Endothelial cell (in vitro differentiated cells): ENCODE data around the gene RNU6-9. TPM values are rescaled to one million over a fixed set of nuclear protein-coding genes. Genes with fewer than 3 reads are reported as not detected.

Experiments used
- DNase-seq: peaks from one replicate; pipeline ENCODE4 v3.0.0; 2021; ENCODE audit warnings: low spot score
- H3K27ac Mint-ChIP-seq: one replicate; pipeline ENCODE4 v1.8.0; 2021; ENCODE audit warnings: mixed read lengths, inconsistent platforms; ENCODE audit not compliant: unreplicated experiment
- H3K27me3 Mint-ChIP-seq: one replicate; pipeline ENCODE4 v1.8.0; 2021; ENCODE audit warnings: mild to moderate bottlenecking, moderate library complexity, mixed read lengths, inconsistent platforms; ENCODE audit not compliant: unreplicated experiment
- H3K36me3 Mint-ChIP-seq: one replicate; pipeline ENCODE4 v1.8.0; 2021; ENCODE audit warnings: mild to moderate bottlenecking, low read depth, mixed read lengths, inconsistent platforms; ENCODE audit not compliant: unreplicated experiment
- H3K4me1 Mint-ChIP-seq: one replicate; pipeline ENCODE4 v1.8.0; 2021; ENCODE audit warnings: mild to moderate bottlenecking, mixed read lengths, inconsistent platforms; ENCODE audit not compliant: unreplicated experiment
- H3K4me3 Mint-ChIP-seq: one replicate; pipeline ENCODE4 v1.8.0; 2021; ENCODE audit warnings: mild to moderate bottlenecking, mixed read lengths, inconsistent platforms; ENCODE audit not compliant: unreplicated experiment
- H3K9me3 Mint-ChIP-seq: one replicate; pipeline ENCODE4 v1.8.0; 2021; ENCODE audit warnings: mixed read lengths, inconsistent platforms; ENCODE audit not compliant: unreplicated experiment
- total RNA-seq: library from RNA; stranded (reverse); fragmentation: NEBNext Ultra II Directional; extraction: Animal tissue kit (Norgen Biotek cat#: 25700); gene quantifications from one replicate; pipeline ENCODE4 v1.2.1, GENCODE V29; 2021; ENCODE audit not compliant: unreplicated experiment
- TF ChIP-seq, protein P1 (sequence below): fragments of 200-600 bp; sonication (generic); IDR thresholded peaks from one replicate; pipeline ENCODE4 v1.5.0; 2021; ENCODE audit warnings: antibody characterized with exemption; ENCODE audit not compliant: unreplicated experiment

RNU6-9 gene
- total RNA-seq, 1 donor from 2014 or later = not detected

- TF ChIP-seq, protein P1, sequence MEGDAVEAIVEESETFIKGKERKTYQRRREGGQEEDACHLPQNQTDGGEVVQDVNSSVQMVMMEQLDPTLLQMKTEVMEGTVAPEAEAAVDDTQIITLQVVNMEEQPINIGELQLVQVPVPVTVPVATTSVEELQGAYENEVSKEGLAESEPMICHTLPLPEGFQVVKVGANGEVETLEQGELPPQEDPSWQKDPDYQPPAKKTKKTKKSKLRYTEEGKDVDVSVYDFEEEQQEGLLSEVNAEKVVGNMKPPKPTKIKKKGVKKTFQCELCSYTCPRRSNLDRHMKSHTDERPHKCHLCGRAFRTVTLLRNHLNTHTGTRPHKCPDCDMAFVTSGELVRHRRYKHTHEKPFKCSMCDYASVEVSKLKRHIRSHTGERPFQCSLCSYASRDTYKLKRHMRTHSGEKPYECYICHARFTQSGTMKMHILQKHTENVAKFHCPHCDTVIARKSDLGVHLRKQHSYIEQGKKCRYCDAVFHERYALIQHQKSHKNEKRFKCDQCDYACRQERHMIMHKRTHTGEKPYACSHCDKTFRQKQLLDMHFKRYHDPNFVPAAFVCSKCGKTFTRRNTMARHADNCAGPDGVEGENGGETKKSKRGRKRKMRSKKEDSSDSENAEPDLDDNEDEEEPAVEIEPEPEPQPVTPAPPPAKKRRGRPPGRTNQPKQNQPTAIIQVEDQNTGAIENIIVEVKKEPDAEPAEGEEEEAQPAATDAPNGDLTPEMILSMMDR = no peak
- Mint-ChIP-seq H3K4me3 (no peak overlapping the region), H3K4me1 (no peaks in the 10 kb centered on the region), H3K27me3 (peaks cover 8% of the 10 kb centered on the region), H3K36me3 (no peaks in the 10 kb centered on the region), H3K9me3 (no peaks in the 10 kb centered on the region), H3K27ac (no peak overlapping the region)
- DNase-seq = no peak
Observed at GRCh38 chr19:858284-858683, 35.0 kb upstream of the RNU6-9 start.

DNA sequence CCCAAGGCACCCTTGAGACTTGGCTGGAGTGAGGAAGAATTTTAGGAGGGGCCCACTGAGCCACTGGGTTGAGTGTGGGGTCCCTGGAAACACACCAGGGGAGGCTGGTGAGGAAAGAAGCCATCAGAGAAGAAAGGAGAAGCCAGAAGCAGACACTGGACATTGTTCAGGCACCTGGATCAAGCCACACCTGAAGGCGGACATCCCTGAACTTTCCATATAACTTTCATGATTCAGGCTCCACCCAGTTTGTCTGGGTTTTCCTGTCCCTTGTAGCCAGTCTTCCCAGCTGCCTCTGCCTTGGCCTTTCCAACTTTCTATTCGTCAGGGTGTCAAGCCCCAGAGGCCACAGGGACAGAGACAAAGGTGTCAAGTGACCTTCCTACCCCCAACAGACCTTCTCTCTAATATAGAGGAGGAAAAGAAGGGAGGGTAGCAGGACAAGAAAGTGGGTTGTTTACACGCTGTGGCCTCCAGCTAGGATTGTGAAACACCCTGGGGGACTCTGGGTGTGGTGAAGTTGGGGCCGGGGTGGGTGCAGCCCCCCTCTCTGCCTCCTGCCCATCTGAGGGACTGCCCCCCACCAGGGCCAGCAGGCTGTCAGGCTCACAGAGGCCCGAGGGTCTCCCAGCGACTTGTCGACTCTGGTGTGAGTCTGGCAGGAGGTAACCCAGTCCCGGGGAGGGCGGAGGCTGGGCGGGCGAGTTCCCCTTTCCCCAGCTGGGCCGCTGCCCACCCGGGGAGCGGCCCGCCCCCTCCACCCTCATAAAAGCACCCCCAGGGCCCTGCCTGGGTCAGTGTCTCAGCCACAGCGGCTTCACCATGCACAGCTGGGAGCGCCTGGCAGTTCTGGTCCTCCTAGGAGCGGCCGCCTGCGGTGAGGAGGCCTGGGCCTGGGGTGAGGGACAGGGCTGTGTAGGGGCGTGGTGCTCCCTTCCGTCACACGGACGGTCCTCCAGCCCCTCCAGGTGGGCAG is 34.1 kb upstream of the RNU6-9 start, which contains the start of gene CFD:
Gene CFD, plus strand, starts transcription at position 797 of the 976 bp plus-strand sequence. Its CDS starts 26 bp downstream, at position 823.
- Mint-ChIP-seq H3K9me3 (no peaks in the 10 kb centered on the region), H3K4me1 (no peaks in the 10 kb centered on the region), H3K27ac (no peak within 1 kb of the TSS), H3K27me3 (peaks cover 9% of the 10 kb centered on the region), H3K4me3 (no peak within 1 kb of the TSS), H3K36me3 (no peaks in the 10 kb centered on the region)
- TF ChIP-seq, protein P1 = no peak
- no peak for DNase-seq

GRCh38 chr19:861141-861755 is 32.0 kb upstream of the RNU6-9 start:
- H3K4me3 Mint-ChIP-seq = no peak overlapping the region
- DNase-seq = no peak
- H3K9me3 Mint-ChIP-seq = no peaks in the 10 kb centered on the region
- H3K27ac Mint-ChIP-seq = no peak overlapping the region
- peaks cover 11% of the 10 kb centered on the region for H3K27me3 Mint-ChIP-seq
- no peaks in the 10 kb centered on the region for H3K36me3 Mint-ChIP-seq
- no peaks in the 10 kb centered on the region for H3K4me1 Mint-ChIP-seq
- TF ChIP-seq, protein P1 = no peak

DNA sequence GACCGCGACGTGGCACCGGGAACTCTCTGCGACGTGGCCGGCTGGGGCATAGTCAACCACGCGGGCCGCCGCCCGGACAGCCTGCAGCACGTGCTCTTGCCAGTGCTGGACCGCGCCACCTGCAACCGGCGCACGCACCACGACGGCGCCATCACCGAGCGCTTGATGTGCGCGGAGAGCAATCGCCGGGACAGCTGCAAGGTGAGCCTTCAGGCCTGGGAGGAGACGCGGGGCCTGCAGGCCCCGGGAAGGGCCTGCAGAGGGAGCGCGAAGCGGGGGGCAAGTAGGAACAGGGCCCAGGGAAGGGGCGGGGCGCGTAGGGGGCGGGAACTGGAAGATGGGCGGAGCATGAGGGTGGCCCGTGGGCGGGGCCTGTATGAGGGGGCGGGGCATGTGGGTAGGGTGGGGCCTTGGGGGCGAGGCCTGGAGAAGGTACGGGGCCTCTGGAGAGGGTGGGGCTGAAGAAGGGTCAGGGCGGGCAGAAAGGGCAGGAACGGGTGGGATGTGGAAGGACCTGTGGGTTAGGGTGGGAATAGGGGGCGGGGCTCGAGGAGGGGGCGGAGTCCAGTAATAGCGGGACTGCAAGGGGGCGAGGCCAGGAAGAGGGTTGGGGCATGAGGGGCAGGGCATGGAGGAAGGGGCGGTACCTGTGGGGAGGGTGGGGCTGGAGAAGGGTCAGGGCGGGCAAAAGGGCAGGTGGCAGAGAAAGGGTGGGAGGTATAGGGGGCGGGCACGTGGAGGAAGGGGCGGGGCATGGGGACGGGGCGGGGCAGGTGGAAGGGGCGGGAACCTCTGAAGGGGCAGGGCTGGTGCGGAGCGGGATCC is 31.3 kb upstream of the RNU6-9 start:
- peaks cover 11% of the 10 kb centered on the region for H3K27me3 Mint-ChIP-seq
- H3K4me3 Mint-ChIP-seq = no peak overlapping the region
- no peak overlapping the region for H3K27ac Mint-ChIP-seq
- H3K36me3 Mint-ChIP-seq = no peaks in the 10 kb centered on the region
- no peaks in the 10 kb centered on the region for H3K4me1 Mint-ChIP-seq
- no peaks in the 10 kb centered on the region for H3K9me3 Mint-ChIP-seq
- TF ChIP-seq, protein P1 = no peak
- no peak for DNase-seq
